GM21528 (cell line): ENCODE results near the gene MAN1C1.
A peak's percentile ranks its signal among the peaks of the same experiment; 100 is the strongest.
"Not testable (repeated sequence)": the region's sequence is repeated elsewhere in the genome, so short reads cannot be mapped to it uniquely, and the experiment has no call there.

ENCODE experiments used
- ATAC-seq: cut with Tn5 transposase; IDR thresholded peaks from one replicate; pipeline ENCODE4 v1.9.1; 2021; ENCODE audit warnings: mild to moderate bottlenecking, moderate library complexity; ENCODE audit not compliant: unreplicated experiment, low FRiP score

MAN1C1 gene

GRCh38 chr1:25581764-25582163 lies 34.8 kb upstream of the MAN1C1 start:
- no peak for ATAC-seq

- ATAC-seq, result no peak
Observed at GRCh38 chr1:25583519-25584370, 32.8 kb upstream of the MAN1C1 start.

DNA sequence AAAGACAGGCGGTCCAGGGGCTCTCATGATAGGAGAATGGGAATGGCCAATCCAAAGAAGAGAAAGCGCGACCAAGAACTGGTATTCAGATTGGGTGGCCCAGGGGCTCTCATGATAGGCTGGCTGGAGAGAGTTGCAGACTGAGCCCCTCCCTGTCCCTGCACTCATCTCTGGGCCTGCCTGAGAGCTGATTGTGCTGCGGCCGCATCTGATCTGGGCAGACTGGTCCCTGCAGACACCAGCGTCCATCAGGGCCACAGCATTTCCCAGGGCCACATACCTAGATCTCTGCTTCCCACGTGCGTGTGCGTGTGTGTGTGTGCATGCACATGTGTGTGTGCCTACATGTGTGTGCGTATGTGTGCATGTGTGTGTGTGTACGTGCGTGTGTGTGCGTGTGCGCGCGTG lies 30.4 kb upstream of the MAN1C1 start:
- no peak for ATAC-seq

- no peak for ATAC-seq
Observed at GRCh38 chr1:25587290-25587689, 29.3 kb upstream of the MAN1C1 start.

GRCh38 chr1:25588224-25588623 lies 28.4 kb upstream of the MAN1C1 start:
- ATAC-seq, result not testable (repeated sequence)

DNA sequence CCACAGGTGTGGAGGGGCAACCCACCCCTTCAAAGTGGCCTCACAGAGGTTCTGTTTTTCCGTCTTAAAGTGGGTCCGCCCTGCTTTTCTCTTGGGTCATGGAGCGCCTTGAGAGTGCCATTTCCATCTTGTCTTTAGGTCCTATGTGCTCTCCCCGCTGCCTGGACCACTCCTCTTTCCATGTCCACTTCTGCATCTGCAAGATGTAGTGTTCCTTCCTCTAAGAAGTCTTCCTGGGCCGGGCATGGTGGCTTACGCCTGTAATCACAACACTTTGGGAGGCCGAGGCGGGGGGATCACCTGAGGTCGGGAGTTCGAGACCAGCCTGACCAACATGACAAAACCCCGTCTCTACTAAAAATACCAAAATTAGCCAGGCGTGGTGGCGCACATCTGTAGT lies 27.8 kb upstream of the MAN1C1 start:
- ATAC-seq, result not testable (repeated sequence)

DNA sequence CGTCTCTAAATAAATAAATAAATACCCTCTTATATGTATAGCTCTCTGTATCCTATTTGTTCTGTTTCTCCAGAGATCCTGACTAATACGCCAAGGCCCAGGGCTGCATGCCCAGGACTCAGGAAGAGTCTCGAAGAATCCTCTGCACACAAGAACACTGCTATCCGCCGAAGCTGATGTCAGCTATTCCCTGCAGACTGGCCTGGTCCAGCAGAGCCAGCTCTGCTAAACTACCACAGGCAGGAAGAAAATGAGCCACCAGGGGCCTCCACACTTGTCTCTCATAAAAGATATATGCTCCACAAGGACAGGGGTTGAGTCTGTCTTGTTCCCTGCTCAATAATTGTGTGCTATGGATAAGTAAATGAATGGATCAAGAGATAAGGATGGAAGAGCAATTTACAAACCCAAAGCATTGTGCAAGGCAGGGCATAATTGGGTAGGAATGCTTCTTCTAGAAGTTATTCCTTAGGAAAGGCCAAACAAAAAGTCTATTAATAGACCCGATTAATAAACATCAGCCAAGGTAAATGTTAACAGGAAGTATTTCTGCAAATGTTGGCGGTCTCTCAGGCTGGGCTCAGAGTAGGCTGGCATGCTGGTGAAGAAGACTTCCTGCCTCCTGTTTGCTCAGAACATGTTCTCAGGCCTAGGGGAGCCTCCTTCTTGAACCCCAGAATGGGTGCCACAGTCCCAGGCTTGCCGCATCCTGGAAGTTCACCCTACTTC lies 26.3 kb upstream of the MAN1C1 start:
- ATAC-seq, result no peak

DNA sequence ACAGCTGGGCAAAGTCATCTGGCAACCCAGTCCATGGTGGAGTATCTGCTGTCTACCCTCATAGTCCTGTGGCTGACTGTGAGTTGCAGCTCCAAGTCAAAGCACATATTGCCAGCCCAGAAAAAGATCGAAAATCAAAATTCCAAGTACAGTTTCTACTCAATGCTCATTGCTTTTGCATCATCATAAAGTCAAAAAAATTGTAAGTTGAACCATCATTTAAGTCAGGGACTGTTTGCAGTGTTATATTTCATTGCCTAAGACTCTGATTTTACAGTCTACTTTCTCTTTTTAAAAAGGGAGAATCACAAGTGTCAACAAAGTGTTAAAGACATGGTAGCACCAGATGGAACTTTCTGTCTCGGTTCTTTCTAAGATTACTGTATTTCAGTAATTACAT lies 22.7 kb upstream of the MAN1C1 start:
- ATAC-seq, result no peak

- ATAC-seq, result no peak
Observed at GRCh38 chr1:25594971-25595370, 21.6 kb upstream of the MAN1C1 start.

DNA sequence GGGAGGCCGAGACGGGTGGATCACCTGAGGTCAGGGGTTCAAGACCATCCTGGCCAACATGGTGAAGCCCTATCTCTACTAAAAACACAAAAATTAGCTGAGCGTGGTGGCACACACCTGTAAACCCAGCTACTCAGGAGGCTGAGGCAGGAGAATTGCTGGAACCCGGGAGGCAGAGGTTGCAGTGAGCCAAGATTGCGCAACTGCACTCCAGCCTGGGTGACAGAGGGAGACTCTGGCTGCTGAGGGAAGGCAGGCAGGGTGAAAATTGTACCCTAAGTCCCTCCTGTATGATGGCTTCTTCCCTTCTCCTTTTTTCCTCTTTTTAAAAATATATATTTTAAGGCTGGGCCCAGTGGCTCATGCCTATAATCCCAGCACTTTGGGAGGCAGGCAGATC lies 19.9 kb upstream of the MAN1C1 start:
- not testable (repeated sequence) for ATAC-seq

GRCh38 chr1:25598879-25599278 lies 17.7 kb upstream of the MAN1C1 start:
- ATAC-seq, result no peak

DNA sequence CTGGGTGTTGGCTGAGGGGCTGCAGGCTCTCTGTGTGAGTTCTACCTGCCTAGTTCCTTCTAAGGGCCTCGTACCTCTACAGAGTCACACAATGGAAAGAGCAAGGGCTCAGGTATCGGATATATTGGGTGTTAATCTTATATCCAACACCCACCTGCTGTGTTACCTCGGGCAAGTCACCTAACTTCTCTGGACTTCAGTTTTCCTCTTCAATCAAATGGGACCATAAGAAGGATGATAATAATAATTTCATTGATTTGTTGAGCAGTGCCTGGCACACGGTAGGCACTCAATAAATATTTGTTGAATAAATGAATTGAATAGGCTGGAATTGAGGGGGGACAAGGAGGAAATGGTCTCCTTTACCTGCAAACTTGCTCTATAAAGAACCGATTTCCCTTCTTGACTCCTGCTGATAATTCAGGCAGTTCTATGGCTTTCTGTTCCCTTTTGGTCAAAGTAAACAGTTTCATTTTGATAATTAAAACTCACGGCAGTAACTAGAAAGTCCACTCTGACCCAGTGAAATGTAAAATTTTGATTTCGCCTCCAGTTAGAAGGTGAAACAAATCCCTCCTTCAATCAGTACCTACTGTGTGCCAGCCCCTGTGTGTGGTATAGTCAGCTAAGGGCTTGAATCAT lies 16.5 kb upstream of the MAN1C1 start:
- no peak for ATAC-seq

GRCh38 chr1:25600971-25601699 lies 15.5 kb upstream of the MAN1C1 start:
- ATAC-seq, result not testable (repeated sequence)

GRCh38 chr1:25603779-25604538 lies 12.6 kb upstream of the MAN1C1 start:
- not testable (repeated sequence) for ATAC-seq

DNA sequence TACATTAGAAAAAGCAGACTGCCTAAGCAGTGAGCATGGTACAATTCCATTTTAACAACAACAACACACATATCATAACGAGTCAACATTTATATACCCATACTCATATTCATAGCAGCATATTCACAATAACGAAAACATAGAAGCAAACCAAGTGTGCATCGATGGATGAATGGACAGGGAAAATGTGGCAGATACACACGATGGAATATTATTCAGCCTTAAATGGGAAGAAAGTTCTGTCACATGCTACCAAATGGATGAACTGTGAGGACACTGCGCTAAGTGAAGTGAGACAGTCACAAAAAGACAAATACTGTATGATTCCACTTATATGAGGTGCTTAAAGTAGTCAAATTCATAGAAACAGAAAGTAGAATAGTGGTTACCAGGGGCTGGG lies 9.5 kb upstream of the MAN1C1 start:
- no peak for ATAC-seq

DNA sequence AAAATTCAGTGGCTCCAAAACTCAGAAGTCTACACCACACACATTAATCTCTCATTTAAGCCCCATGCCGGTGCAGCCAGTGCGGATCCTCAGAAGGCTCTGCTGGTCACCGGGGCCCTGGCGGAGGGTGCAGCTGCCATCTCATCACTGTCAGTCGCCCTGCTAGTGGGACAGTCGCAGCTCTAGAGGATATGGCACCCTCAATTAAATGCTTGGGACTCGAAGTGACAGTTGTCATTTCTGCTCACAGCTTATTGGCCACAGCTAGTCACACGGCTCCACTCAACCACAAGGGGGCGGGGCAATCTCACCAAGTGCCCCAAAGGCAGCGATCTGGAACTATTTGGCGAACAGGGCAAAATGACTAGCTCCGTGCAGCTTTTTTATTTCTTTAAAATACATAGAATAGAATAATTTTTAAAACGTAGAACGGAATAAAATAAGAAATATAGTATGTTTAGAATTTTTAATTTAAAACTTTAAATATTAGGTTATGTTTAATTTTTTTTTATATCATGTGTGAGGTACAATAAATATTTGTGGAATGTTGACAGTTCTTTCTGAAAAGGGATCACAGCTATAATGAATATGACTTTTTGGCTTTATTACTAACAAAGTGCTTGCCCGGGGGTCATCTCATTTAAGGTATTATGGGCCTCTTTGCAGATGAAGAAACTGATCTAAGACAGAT lies 8.0 kb upstream of the MAN1C1 start:
- ATAC-seq, result peak; percentile 63

DNA sequence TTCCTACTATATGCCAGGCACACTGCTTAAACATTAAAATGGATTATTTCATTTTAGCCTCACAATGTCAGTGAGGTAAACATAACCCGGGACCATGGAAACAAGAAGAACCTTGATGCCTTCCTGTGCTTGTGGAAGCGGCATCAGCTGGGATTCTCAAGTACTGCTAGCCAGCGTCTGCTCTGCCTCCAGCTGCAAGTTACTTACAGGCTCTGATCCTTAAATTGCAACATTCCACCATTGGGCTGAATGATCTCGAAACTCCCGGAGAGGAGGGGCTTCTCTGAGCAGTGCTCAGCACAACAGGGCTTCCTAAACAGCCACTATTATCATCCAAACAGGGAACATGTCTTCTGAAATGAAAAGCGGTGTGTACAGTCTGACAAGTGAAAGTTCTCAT lies 6.7 kb upstream of the MAN1C1 start:
- no peak for ATAC-seq

DNA sequence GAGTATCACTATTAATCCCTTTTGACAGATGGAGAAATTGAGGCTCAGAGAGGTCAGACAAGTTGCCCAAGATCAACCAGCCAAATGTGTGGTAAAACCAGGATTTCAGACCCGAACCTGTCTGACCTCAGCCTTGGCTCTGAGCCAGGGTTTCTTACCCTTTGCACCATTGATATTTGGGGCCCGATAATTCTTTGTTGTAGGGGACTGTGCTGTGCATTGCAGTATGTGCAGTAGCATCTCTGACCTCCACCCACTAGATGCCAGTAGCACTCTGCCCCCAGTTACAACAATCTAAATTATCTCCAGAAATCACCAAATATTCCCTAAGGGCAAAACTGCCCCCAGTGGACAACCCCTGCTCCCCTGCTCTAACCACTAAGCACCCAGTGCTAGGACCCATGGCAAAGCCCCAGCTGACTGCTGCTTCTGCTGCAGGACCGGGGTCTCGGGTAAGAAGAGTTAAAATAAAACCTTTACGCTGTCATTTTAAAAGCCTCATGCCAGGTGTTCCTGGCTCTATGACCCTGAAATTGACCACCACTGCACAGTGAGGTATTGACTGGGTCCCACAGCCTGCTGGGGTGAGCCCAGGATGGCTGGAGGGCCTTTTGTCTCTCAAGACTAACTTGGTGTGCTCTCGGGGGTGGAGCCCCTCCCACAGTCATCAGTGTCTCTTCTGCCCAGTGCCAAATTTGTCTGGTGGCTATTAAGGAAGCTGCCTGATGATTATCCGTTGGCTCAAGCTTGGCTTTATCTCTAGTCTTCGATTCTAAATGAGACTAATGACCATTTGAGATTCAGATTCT lies 5.6 kb upstream of the MAN1C1 start:
- no peak for ATAC-seq

- no peak for ATAC-seq
Observed at GRCh38 chr1:25611843-25612242, 4.7 kb upstream of the MAN1C1 start.
